ENCODE results near the gene DNAJC4.

DNAJC4 gene

GRCh38 chr11:64227405-64227956, 2.9 kb upstream of the DNAJC4 start:
- in situ Hi-C loops (cut with HindIII; ENCODE audit: low sequenced_read_pairs), result no loop called here

GRCh38 chr11:64229090-64229743, 1.1 kb upstream of the DNAJC4 start:
- in situ Hi-C loops (cut with HindIII; ENCODE audit: low sequenced_read_pairs), result no loop called here

GRCh38 chr11:64229744-64230170, 591 bp upstream of the DNAJC4 start:
- in situ Hi-C loops (cut with HindIII; ENCODE audit: low sequenced_read_pairs), result no loop called here

GRCh38 chr11:64230985-64231365, 627 bp downstream of the DNAJC4 start:
- in situ Hi-C loops (cut with HindIII; ENCODE audit: low sequenced_read_pairs), result no loop called here

- in situ Hi-C loops (cut with HindIII; ENCODE audit: low sequenced_read_pairs), result no loop called here
Observed at GRCh38 chr11:64231546-64231945, 1.2 kb downstream of the DNAJC4 start.

- in situ Hi-C loops (cut with HindIII; ENCODE audit: low sequenced_read_pairs), result no loop called here
Observed at GRCh38 chr11:64232182-64232966, 2.0 kb downstream of the DNAJC4 start.

GRCh38 chr11:64232967-64233315, 2.6 kb downstream of the DNAJC4 start:
- in situ Hi-C loops (cut with HindIII; ENCODE audit: low sequenced_read_pairs), result no loop called here

GRCh38 chr11:64233913-64234586, 3.7 kb downstream of the DNAJC4 start, which contains the start of gene VEGFB:
TSS of gene VEGFB (plus strand) at chr11:64234584. CDS start at chr11:64234834, 250 bp downstream.
- in situ Hi-C loops (cut with HindIII; ENCODE audit: low sequenced_read_pairs), result no loop called here

- in situ Hi-C loops (cut with HindIII; ENCODE audit: low sequenced_read_pairs), result no loop called here
Observed at GRCh38 chr11:64234647-64235379, 4.5 kb downstream of the DNAJC4 start.

- in situ Hi-C loops (cut with HindIII; ENCODE audit: low sequenced_read_pairs), result no loop called here
Observed at GRCh38 chr11:64235437-64236161, 5.3 kb downstream of the DNAJC4 start.

GRCh38 chr11:64237484-64237951, 7.2 kb downstream of the DNAJC4 start:
- in situ Hi-C loops (cut with HindIII; ENCODE audit: low sequenced_read_pairs), result no loop called here

GRCh38 chr11:64238076-64238475, 7.7 kb downstream of the DNAJC4 start:
- in situ Hi-C loops (cut with HindIII; ENCODE audit: low sequenced_read_pairs), result no loop called here

GRCh38 chr11:64238999-64239398, 8.7 kb downstream of the DNAJC4 start:
- in situ Hi-C loops (cut with HindIII; ENCODE audit: low sequenced_read_pairs), result no loop called here

- in situ Hi-C loops (cut with HindIII; ENCODE audit: low sequenced_read_pairs), result no loop called here
Observed at GRCh38 chr11:64239662-64240434, 9.5 kb downstream of the DNAJC4 start.

- in situ Hi-C loops (cut with HindIII; ENCODE audit: low sequenced_read_pairs), result no loop called here
Observed at GRCh38 chr11:64240435-64241240, 10.3 kb downstream of the DNAJC4 start, which contains the start of gene FKBP2. TSS of gene FKBP2 (plus strand) at chr11:64241095. CDS start at chr11:64242388, 1,293 bp downstream.

GRCh38 chr11:64241241-64241490, 10.8 kb downstream of the DNAJC4 start:
- in situ Hi-C loops (cut with HindIII; ENCODE audit: low sequenced_read_pairs), result no loop called here

- in situ Hi-C loops (cut with HindIII; ENCODE audit: low sequenced_read_pairs), result no loop called here
Observed at GRCh38 chr11:64241491-64242374, 11.4 kb downstream of the DNAJC4 start.

Measured in endothelial cell of hepatic sinusoid (primary cell).